Adrenal gland (tissue), 12 donors: ENCODE results near the gene KIRREL1. TPM values are rescaled to one million over a fixed set of nuclear protein-coding genes. Genes with fewer than 3 reads are reported as not detected.

Experiments
- DNase-seq, 7 donors: peaks; one replicate each; pipeline ENCODE4 v3.0.0-alpha.2; 2019 to 2020
- H3K27ac ChIP-seq, 5 donors: fragments of 200-600 bp; sonication (generic) in 4 of 5; 1 replicate in 3 of 5; 2 replicates in 2 of 5; pipeline versions ENCODE4 v1.5.1 to v1.8.0; 2016 to 2020; ENCODE audit warnings: mild to moderate bottlenecking in 1 of 5
- H3K27me3 ChIP-seq: fragments of 200-600 bp; 2 replicates; pipeline ENCODE4 v1.8.0; 2021
- H3K36me3 ChIP-seq, 2 donors: fragments of 200-600 bp; replicated peaks in 1 of 2; 1 replicate in 1 of 2; 2 replicates in 1 of 2; pipeline versions ENCODE4 v1.5.1 to v1.8.0; 2018 to 2022
- H3K4me1 ChIP-seq, 2 donors: fragments of 200-600 bp; replicated peaks in 1 of 2; 1 replicate in 1 of 2; 2 replicates in 1 of 2; pipeline versions ENCODE4 v1.5.1 to v1.8.0; 2018 to 2021
- H3K4me3 ChIP-seq, 4 donors: fragments of 200-600 bp; sonication (generic) in 3 of 4; one replicate each; pipeline ENCODE4 v1.5.1; 2016 to 2018
- H3K9me3 ChIP-seq, 3 donors: fragments of 200-600 bp; sonication (generic) in 1 of 3; replicated peaks in 1 of 3; 1 replicate in 2 of 3; 2 replicates in 1 of 3; pipeline versions ENCODE4 v1.5.1 to v1.8.0; 2016 to 2021
- CTCF ChIP-seq, 6 experiments: fragments of 450-650 bp in 4 of 6; fragments of 200-600 bp in 2 of 6; sonication (generic) in 1 of 6; IDR thresholded peaks; 1 replicate in 5 of 6; 2 replicates in 1 of 6; pipeline versions ENCODE4 v1.5.1 to v1.8.0; 2016 to 2021; ENCODE audit warnings: antibody characterized with exemption in 6 of 6, mild to moderate bottlenecking in 2 of 6, moderate library complexity in 1 of 6
- POLR2A ChIP-seq, 2 donors: fragments of 450-650 bp; IDR thresholded peaks; one replicate each; pipeline ENCODE4 v1.6.1; 2017; ENCODE audit warnings: antibody characterized with exemption in 2 of 2, mild to moderate bottlenecking in 2 of 2, moderate library complexity in 1 of 2
- WGBS, 4 donors: extraction: QIAGEN DNeasy Blood & Tissue Kit in 2 of 4; methylation state at CpG; one replicate each; pipeline versions ENCODE4 v1.1.5 to v1.1.7; 2013 to 2017; 5-methylcytosine and 5-hydroxymethylcytosine counted together
- intact Hi-C, 2 donors: fragments of 100-400 bp; cut with DNase I; formaldehyde crosslinking; loops; one replicate each; pipeline versions ENCODE4 v1.14.1 to v1.15.0; 2022 to 2023
- polyA plus RNA-seq, 3 donors: library from polyadenylated mRNA; stranded (reverse); fragments of 200-250 nt in 2 of 3; fragments of 350-450 nt in 1 of 3; fragmentation: Illumina TruSeq in 1 of 3; extraction: RNeasy Lipid Tissue Mini Kit (QIAGEN cat#74804) in 1 of 3; gene quantifications; one replicate each; pipeline ENCODE4 v1.2.3, GENCODE V29; 2013 to 2014
- total RNA-seq, 9 donors: library from RNA; depleted of rRNA in 4 of 9; stranded (reverse); fragments of >200 nt in 4 of 9; fragments of 120-200 nt in 1 of 9; fragmentation: NEBNext Ultra II Directional in 1 of 9; extraction: Animal tissue kit (Norgen Biotek cat#: 25700) in 1 of 9; gene quantifications; one replicate each; pipeline versions ENCODE4 v1.1.0 to v1.2.4, GENCODE V29; 2013 to 2023
- donor health status: healthy with polysubstance abuse.
- donor health status: Bipolar disorder and iron deficiency.
- donor health status: DM: yes; HTN: yes; CAD: no.
- donor health status: DM: no; HTN: no; CAD: no.
- donor health status: DM: no; HTN: no; CAD: no.
- donor health status: DM: yes; HTN: yes; CAD: no.

Gene KIRREL1
- total and polyA plus RNA-seq, 12 donors, result 10.1 to 57.2 (median 39.8) TPM

DNA sequence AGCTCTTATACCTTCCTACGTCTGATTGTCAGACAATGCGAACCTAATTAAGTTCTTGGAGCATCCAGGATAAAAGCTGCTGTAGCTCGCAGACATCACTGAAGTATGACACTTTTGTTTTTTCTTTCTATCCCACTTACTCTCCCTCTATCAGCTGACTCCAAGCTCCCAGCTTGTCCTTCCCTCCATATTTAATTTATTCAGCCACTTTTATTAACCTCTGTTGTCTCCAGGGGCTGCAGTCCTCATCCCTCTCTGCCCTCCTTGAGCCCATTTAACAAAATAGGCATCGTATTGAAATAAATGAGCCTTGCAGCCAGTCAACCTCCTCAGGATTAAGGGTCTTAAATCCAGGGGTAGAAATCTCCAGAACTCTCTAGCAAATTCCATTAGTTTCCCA lies 7.1 kb downstream of the KIRREL1 start:
- Histone ChIP-seq H3K36me3 (no peaks in the 10 kb centered on the region), H3K27me3 (no peaks in the 10 kb centered on the region), H3K4me3 (no peak overlapping the region), H3K9me3 (no peaks in the 10 kb centered on the region), H3K4me1 (peaks cover 76 to 91% of the 10 kb centered on the region in 2 donors), H3K27ac (peak overlapping the region in 2 of 5 donors; percentile 7 to 71)
- intact Hi-C loops, result no loop called here
- no peak for DNase-seq
- TF ChIP-seq POLR2A (IDR thresholded peaks at IDR 0.05), result no peak
- TF ChIP-seq CTCF (IDR thresholded peaks at IDR 0.05), result no peak
- 76 to 83% (median 79%) methylated on average over 4 of the region's 4 CpGs for WGBS, 4 donors

GRCh38 chr1:158002022-158002630 lies 8.7 kb downstream of the KIRREL1 start:
- intact Hi-C loops, result no loop called here
- Histone ChIP-seq H3K27me3 (no peaks in the 10 kb centered on the region), H3K9me3 (no peaks in the 10 kb centered on the region), H3K4me1 (peaks cover 78 to 93% of the 10 kb centered on the region in 2 donors), H3K36me3 (no peaks in the 10 kb centered on the region), H3K27ac (peak overlapping the region in 3 of 5 donors; percentile 49 to 78 (median 71)), H3K4me3 (no peak overlapping the region)
- DNase-seq, result no peak
- 47 to 65% (median 53%) methylated on average over 3 to 4 of the region's 4 CpGs for WGBS, 4 donors
- no peak for TF ChIP-seq CTCF (IDR thresholded peaks at IDR 0.05)
- TF ChIP-seq POLR2A (IDR thresholded peaks at IDR 0.05), result no peak

- peak overlapping the region in 4 of 5 donors; percentile 44 to 78 (median 60) for H3K27ac ChIP-seq
- intact Hi-C loops, result no loop called here
- peak in 1 of 7 donors; percentile 50 for DNase-seq
These were observed 9.4 kb downstream of the KIRREL1 start for GRCh38 chr1:158002631-158003405.

More at GRCh38 chr1:158002631-158003405, 9.4 kb downstream of the KIRREL1 start:
- TF ChIP-seq CTCF (IDR thresholded peaks at IDR 0.05), result no peak
- no peak for TF ChIP-seq POLR2A (IDR thresholded peaks at IDR 0.05)
- H3K4me3 ChIP-seq, result no peak overlapping the region
- H3K36me3 ChIP-seq, result no peaks in the 10 kb centered on the region
- H3K27me3 ChIP-seq, result no peaks in the 10 kb centered on the region
- H3K4me1 ChIP-seq, result peaks cover 80 to 95% of the 10 kb centered on the region in 2 donors
- 31 to 46% (median 38%) methylated on average over 14 of the region's 14 CpGs for WGBS, 4 donors
- no peaks in the 10 kb centered on the region for H3K9me3 ChIP-seq
